GM12874 (cell line): ENCODE measurements around the gene RPL37.

Experiments used
- CTCF ChIP-seq: IDR thresholded peaks from 2 replicates; pipeline ENCODE4 v1.5.1; 2011; ENCODE audit warnings: low read depth, mild to moderate bottlenecking, control low read depth, low read length, moderate library complexity; ENCODE audit not compliant: insufficient read depth

RPL37 gene

DNA sequence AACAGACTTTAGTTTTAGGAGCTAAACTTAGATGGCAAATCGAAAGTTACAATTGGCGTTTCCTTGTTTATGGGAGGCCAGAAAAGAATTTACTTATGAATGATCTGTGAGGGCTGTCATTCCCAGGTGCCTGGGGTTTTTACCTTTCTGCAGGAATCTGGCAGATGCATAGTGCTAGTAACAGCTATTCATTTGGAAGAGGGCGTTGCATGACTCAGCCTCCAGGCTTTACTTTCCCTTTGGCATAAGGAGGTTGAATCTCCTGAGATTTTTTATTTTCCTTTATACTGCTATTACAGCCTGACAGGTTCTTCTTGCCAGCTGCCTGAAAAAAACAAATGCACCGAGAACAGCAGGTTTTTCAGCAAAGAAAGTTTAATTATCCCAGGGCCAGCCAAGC, 36.2 kb upstream of the RPL37 start:
- TF ChIP-seq CTCF = no peak

DNA sequence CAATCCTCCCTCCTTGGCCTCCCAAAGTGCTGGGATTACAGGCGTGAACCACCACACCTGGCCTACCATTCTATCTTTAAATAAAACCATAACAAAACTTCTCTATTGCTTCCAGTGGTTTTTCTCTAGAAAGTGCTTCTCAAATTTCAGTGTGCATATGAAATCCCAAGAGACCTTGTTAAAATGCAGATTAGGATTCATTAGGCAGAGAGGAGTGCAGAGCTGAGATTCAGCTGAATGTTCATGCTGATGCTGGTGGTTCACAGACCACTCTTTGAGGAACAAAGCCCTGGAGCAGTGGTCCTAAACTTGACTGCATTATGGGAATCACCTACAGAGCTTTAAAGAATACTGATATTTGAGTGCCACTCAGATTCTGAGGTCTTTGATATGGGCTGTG, 34.4 kb upstream of the RPL37 start:
- TF ChIP-seq CTCF = no peak

DNA sequence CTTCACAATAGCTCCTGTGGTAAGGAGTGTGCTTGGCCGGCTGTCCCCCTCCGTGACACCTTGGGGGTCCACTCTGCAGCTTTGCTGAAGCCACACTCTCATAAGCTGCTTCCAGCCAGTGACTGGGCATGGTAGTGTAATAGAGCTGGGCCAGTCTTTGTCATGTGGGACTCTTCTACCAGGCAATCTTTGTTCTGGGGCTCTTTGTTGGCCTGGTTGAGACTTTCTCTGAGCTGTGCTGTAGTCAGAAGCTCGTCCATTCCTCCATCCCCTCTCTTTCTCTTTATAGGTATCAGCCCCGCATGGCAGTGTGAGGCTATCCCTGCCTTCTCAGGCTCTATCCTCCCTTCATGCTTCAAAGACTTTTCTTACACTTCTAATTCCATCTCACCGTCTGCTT, 31.8 kb upstream of the RPL37 start:
- TF ChIP-seq CTCF = no peak

- TF ChIP-seq CTCF = no peak
Observed at GRCh38 chr5:40860711-40861110, 25.7 kb upstream of the RPL37 start.

GRCh38 chr5:40853632-40854192, 18.7 kb upstream of the RPL37 start:
- no peak for TF ChIP-seq CTCF

- TF ChIP-seq CTCF = no peak
Observed at GRCh38 chr5:40847525-40847924, 12.5 kb upstream of the RPL37 start.

DNA sequence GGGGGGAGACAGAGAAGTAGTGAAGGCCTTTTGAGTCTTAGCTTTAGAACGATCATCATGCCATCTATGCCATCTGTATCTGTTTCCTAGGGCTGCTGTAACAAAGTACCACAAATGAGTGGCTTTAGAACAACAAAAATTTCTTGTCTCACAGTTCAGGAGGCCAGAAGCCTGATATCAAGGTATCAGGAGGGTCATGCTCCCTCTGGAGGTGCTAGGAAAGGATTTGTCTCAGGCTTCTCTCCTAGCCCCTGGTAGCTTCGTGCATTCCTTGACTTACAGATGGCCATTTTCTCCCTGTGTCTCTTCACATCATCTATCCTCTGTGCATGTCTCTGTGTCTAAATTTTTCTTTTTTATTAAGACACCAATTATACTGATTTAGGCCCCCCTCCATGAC, 11.3 kb upstream of the RPL37 start:
- TF ChIP-seq CTCF = no peak

DNA sequence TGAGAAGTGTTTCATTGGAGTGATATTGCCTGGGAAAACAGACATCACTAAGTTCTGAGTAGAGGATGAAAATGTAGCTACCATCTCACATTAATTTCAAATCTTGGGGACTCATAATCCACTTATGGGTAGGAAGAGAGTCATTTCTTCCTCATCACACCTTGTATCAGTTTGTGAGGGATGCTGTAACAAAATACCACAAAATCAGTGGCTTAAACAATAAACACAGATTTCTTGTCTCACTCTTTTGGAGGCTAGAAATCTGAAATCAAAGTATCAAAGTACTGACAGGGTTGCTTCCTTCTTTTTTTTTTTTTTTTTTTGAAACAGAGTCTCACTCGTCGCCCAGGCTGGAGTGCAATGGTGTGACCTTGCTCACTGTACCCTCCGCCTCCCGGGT, 9.5 kb upstream of the RPL37 start:
- TF ChIP-seq CTCF = no peak
